GM21786 (cell line): ENCODE measurements around the gene NT5DC3.
"Not testable (repeated sequence)": the region's sequence is repeated elsewhere in the genome, so short reads cannot be mapped to it uniquely, and the experiment has no call there.

ENCODE experiments used
- ATAC-seq: cut with Tn5 transposase; IDR thresholded peaks from one replicate; pipeline ENCODE4 v1.9.1; 2021; ENCODE audit not compliant: unreplicated experiment

NT5DC3 gene

DNA sequence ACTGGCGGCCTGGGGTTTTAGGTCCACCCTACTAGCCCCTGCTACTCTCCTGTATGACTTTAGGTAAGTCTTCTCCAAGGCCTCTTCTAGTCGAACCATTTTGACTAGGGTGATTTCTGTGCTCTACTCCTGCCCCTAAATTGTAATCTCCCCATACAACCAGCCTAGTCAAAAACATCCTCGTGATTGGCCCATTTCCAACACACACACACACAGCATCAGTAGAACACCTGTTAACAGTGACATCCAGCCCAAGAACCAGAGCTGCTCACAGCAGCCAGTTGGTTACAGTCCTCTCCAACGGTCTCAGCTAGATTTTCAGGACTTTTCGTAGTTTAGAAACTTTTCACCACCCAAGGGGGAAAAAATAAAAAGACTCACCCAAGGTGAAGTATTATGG, 30.9 kb downstream of the NT5DC3 start:
- no peak for ATAC-seq

DNA sequence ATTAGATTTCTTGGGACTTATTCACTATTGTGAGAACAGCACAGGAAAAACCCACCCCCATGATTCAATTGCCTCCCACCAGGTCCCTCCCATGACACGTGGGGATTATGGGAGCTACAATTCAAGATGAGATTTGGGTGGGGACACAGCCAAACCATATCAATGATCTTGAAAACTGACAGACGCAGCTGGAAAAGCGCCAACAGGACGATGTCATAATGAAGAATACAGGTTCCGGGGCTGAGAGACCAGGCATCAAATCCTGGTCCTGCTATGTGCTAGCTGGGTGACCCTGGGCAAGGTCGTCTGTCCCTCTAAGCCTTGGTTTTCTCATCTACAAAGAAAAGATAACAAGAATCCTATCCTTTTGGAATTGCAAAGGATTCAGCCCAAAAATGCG, 31.4 kb downstream of the NT5DC3 start:
- not testable (repeated sequence) for ATAC-seq

DNA sequence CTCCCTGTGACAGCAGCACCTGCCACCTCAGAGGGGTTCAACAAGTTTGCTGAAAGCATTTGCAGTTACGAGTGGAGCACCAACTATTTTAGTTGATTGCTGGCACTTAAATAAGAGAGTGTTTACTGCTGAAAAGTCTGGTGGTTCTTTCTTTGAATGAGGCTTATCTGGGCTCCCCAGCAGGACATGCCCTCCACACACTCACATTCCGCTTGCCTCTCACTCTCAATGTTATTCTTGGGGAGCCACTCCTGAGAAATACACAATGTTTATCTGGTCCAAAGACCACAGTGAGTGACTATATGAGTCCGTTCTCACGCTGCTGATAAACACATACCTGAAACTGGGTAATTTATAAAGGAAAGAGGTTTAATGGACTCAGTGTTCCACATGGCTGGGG, 31.9 kb downstream of the NT5DC3 start:
- no peak for ATAC-seq

DNA sequence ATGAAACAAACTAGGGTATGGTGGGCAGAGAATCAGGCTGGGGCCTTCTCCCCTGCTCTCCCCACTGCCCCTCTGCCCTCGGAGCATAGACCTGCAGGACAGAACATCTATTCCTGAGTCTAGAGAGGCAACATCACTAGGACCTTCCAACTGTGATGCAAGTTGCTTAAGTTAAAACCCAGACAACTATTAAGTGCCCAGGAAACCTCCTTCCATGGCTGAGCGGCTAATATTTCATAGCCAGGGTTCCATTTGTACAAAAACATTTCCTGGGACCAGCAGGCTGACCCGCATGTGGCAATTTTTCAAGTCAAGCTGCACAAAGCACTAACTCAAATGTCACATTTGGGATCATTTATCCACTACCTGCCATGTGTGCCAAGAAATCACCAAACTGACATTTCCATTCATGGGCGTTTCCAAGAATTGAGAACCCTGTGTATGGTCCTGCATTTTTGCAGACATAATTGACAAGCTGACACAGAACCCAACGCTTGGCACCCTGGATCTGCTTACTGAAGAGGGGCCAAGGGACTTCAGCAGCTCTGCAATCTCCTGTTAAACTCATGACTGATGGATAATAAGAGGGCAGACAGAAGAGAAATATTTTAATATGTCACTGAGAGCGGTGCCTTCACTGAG, 32.7 kb downstream of the NT5DC3 start:
- ATAC-seq: no peak

DNA sequence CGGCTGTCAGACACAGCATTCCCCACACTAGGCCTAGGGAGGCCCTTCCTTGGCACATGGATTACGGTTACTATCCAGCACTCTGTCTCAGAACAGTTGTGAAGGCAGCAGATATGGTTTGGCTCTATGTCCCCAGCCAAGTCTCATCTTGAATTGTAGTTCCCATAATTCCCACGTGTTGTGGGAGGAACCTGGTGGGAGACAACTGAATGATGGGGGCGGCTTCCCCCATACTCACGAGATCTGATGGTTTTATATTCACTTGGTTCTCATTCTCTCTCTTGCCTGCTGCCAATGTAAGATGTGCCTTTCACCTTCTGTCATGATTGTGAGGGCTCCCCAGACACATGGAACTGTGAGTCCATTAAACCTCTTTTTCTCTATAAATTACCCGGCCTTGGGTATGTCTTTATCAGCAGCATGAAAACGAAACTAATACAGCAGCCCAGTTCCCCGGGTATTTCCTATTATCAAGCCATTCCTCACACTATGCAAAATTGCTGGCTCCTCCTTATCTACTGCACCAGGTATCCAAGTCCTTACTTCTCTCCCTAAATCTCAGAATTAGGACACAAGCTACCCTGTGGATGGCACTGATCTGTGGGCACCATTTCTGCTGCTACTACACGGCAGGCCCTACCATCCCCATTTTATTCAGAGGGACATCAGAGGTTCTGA, 33.3 kb downstream of the NT5DC3 start:
- ATAC-seq: no peak

DNA sequence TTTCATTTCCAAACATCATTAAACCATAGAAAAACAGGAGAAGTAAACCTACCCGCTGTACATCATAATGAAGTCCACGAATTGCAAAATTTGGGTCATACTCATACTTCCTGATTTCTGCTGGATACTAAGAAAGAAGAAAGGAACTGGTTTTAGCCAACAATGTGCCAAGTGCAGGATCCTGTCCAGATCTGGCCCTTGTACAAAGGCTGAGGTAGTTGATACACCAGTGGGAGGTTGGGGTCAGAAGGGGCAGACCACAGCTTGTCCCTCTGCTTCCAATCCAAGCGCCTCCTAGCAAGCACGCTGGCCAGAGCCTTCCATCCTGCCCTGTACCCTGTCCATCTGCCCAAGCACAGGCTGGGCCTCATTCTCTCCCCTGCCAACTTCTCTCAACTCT, 34.2 kb downstream of the NT5DC3 start:
- ATAC-seq: no peak

DNA sequence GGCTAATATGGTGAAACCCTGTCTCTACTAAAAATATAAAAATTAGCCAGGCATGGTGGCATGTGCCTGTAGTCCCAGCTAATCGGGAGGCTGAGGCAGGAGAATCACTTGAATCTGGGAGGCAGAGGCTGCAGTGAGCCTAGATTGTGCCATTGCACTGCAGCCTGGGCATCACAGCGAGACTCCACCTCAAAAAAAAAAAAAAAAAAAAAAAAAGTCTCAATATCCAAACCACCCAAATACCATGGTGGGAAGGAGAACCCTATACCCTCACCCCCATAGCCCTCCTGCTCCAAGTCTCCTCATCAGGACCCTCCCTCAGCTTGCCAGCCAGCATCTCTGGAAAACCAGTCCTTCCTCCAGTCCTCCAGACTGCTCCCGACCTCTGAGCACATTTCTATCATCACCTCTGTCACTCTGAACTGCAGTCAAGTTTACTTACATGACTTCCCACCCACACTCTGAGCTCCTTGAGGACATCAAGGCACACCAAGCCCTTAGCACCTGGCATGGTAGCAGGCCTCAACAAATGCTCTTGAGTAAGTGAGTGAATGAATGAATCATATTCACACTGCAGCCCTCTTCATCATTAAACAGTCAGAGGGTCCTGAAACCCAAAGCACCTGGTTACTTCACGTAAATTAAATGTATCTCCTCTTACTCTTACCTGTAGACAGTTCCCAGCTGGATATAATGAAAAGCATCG, 35.2 kb downstream of the NT5DC3 start:
- ATAC-seq: no peak

DNA sequence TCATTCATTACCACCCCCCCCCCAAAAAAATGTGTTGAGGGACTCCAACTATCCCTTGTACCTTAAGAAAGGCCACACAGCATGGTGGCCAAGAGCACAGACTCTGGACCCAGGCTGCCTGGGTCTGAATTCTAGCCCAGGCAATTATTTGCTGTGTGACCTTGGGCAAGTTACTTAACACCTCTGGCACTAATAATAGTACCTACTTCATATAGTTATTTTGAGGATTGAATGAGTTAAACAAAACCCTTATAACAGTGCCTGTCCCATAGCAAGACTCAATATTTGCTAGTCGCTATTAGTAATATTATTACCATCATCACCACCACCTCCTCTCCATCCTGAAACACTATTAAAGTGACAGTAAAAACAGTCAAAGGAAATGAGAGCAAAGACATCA, 37.2 kb downstream of the NT5DC3 start:
- no peak for ATAC-seq

DNA sequence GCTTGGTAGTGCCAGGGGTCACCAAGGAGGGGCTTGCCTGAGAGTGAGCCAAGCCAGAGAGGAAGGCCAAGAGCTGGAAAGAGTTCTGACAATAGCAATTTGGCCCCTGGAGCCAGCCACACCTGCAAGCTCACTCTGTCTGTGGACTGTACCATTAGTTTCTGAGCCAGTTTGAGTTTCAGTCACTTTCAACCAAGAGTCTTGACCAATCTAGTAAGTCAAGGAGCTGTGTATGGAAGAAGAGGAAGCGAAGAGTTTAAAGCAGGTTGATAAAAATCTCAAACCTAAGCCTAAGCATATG, 38.5 kb downstream of the NT5DC3 start:
- no peak for ATAC-seq

DNA sequence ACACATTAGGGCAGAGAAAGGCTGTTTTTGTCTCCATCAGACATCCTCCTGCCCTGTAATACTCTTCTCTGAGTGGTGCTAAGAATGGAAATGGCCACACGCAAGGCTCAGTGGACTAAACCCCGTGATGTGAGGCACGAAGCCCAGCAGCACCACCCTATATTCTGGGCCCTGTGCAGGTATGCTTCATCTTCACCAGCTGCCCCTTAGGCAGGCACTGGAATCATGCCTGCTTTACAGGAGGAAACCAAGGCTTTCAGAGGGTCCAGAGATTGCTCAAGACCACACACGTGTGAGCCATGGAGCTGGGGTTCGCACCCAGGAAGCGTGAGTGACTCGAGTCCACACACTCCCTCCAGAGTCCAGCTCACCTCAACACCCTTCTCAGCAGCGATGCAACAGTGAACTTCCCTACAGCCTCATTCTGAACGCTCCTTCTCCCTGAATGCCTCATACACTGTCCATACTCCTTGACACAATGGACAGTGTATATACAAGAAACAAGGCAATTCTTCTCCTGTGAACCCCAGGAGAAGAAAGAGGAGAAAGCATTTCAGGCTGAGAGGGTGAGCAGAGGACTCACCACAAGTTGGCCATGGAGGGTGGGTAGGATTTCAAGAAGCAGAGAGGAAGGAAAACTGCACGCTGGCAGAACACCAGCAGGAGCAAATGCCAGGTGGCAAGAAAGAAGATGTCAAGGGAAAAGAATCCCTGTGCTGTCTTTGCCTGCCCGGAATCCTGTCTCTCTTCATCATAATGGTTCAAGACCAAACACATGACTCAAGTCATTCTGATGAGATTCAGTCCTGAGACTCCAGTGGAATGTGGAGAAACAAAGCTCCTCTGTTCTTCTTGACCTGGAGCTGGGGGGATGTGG, 39.1 kb downstream of the NT5DC3 start:
- no peak for ATAC-seq

DNA sequence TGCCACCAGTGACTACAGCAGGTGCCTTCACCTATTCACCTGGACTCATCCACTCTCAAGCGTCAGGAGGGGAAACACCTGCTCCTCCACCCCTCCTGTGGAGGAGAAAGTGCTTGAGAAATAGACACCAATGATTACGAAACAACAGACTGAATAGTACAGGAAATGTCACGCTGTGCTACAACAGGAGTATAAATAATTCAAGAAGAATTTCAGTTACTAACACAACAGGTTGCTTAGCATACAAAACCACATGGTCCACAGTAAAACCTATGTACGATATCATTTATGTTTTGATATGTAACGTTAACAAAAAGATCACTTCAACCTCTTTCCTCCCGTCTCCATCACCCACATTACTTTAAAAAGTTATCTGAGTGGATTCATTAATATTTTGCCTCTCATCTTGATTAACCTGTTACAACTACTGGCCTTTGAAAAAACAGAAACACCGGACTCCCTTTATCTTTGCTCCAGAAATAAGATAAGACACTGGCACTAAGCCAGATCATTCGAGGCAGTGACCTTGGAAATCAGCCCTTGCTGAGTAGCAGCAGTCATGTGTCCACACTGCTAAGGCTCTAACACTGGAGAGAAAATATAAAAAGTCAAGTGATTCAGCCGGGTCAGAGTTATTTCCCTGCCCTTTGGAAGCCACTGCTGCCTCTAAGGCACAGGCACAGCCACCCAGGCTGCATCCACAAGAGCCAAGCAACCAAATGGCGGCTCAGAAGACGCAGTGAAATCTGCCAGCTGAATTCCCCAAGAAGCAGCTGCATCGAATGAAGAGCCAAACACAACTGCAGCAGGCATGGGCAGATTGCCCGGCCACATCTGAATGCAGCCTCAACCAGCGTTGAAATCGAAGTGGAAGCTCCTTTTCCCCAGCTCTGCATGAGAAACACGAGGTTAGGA, 40.9 kb downstream of the NT5DC3 start:
- ATAC-seq: no peak

DNA sequence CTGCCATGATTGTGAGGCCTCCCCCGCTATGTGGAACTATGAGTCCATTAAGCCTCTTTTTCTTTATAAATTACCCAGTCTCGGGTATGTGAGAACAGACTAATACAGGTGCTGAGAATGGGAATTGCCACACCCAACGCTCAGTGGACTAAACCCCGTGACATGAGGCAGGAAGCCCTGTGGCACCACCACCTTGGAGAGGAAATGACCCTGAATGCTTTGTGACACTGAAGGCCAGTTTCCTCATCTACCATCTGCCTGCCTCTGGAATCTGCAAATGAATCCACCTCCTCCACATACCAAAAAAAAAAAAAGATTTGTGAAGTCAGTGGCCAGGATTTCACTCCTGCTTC, 41.6 kb downstream of the NT5DC3 start:
- no peak for ATAC-seq

DNA sequence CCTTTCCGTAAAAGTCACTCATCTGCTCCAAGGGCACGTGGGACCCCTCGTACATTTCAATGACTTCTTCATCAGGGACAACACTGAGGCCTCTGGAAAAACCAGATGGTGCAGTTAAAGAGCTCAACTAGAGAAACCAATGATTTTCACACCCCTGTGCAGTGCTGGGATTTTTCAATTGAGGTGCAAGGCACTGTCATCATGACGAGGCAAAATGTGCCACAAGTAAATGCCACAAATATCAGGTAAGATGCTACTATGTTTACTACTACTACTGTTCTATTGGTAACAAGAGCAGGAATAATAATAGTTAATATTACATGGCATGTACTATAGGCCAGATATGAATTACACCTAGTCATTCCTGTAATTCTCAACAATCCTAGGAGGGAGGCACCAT, 42.4 kb downstream of the NT5DC3 start:
- ATAC-seq: no peak

DNA sequence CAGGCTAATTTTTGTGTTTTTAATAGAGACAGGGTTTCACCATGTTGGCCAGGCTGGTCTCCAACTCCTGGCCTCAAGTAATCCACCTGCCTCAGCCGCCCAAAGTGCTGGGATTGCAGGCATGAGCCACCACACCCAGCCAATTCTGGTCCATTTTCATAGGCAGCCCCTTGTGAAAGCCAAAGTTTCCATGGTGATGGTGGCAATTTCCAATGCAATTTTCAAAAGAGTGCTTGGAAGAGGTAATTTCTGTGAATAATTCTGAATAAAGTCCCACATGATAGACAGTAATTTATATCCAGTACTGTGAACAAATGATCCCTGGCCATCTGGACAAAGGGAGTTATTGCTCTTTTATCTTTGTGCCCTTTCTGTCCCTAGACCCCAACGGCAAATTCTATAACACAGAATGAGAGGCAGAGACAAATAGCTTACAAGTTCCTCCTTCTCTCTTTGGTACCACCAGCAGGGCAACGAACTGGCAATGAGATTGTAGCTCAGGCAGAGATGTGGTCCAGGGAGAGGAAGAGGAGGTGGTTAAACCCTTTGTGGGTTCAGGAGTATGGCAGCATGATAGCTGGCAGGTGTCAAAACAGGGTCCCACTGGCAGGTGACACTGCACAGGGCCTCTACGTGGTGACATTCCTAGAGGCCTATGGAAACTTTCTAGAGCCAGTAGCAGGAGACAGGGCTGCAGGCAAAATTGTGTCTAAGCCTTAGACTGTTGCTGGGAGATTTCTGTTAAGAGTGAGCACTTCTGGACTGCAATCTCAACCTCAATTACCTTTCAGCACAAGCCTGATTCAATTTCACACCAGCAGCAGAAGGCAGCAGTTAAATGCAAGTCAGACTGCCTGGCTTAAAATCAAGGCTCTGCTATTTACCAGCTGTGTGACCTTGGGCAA, 46.5 kb downstream of the NT5DC3 start:
- no peak for ATAC-seq

DNA sequence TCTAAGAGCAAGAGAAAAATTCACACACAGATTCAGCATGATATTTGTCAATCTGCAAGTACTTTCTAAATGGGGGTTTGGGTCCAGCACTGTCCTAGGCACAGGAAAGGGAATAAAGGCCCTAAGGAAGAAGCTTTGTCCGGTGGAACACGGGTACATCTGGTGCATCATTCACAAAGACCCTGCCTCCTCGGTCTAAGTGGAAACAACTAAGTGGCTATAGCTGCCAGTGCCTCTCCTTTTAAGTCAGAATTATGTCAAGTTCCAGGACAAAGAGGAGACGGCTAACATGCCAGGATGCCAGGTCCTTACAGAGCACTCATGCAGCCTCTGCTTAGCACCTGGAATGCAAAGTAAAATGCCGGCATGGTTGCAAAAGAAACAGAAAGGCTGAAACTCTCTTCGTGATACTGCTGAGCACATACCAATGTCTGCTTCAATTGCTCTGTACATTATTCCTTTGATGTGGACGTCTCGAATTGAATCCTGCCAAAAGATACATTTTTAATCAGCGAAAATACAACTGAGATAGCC, 47.5 kb downstream of the NT5DC3 start:
- ATAC-seq: no peak

DNA sequence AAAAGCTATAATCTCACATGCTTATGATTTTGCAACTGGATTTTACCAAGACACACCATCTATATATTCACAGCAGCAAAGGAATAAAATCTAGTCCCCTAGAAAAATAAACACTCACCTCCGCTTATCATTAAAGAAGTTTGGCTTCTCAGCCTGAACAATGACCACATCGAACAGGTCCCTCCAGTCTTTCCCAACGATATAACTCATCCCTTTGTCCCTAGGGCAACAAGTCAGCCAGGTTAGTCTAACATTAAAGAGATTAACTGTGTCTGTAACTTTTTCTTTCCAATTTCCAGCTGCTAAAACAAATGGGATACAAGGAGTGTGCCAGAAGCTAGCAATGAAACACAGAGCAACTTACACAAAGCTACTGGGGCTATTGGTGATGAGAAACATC, 48.0 kb downstream of the NT5DC3 start:
- no peak for ATAC-seq

DNA sequence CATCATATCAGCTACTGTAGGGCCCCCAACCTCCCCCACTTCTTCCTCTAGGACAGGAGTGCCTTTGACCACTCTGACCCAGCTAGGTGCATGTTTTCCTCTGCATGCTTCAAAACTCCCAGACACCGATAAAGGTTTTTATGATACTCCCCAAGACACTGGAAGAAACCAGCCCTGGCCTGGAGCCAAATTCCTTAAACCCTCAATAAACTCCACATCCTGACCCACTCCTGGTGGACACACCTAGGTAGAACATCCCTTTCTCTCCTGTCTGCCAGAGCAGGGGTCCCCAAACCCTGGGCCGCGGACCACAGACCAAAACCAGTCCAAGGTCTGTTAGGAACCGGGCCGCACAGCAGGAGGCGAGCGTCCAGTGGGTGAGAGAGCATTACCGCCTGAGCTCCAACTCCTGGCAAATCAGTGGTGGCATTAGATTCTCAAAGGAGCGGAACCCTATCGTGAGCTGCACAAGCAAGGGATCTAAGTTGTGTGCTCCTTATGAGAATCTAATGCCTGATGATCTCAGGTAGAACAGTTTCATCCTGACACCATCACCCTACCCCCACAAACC, 49.6 kb downstream of the NT5DC3 start:
- ATAC-seq: no peak

DNA sequence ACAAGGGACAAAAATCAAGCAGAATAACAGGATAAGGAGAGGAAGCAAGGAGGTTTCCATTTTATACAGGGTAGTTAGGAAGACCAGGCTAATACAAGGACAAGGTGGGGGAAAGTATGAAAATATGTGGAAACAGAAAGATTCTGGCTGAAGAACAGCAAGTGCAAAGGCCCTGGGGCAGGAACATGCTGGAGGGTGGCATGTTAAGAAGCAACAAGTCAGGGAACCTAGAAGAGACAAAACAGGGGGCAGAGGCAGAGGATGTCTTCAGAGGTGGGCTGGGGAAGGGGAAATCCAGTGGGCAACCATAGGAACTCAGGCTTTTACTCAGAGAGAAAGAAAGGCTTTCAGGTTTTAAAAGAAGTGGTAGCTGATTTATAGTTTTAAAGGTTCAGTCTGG, 54.8 kb downstream of the NT5DC3 start:
- no peak for ATAC-seq
